ENCODE measurements around the gene ABCB7.
A peak's percentile ranks its signal among the peaks of the same experiment; 100 is the strongest.
"Not testable (repeated sequence)": the region's sequence is repeated elsewhere in the genome, so short reads cannot be mapped to it uniquely, and the experiment has no call there.

ABCB7 gene

DNA sequence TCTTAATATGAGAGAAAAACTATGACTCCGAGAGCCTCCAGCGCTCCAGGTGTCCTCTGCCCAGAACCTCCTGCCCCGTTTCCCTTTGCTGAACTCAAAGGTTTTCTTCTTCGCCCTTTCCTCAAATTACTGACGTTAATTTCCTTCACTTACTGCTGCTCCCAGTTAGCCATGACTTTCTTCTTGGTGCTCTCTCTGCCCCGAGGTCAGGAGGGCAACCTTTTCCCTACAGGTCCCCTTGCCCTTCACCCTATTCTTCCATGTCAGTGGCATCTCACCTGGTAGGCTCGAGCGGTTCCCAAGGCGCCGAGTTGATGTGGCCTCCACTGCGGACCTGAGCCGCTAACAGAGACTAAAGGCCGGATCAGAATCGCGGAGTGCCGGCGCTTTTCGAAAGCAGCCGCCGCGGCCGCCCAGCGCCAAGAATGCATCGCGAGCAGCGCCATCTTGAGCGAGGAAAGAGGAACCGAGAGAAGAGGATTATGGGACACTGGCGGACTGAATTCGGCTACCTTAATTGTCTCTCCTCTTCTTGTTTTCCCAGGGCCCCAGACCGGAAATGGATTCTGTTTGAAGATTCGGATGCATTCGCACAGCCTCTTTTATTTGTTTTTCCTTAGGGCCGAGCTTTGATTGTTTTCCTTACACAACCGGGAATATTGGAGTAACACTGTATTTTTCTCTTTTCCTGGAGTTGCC, at the start of gene ABCB7:
Gene ABCB7 (minus strand): TSS at position 457 of the 699 bp plus-strand sequence. CDS start 11 bp downstream, at position 446.
- DNase-seq (ENCODE audit: low spot score), result peak; percentile 62

DNA sequence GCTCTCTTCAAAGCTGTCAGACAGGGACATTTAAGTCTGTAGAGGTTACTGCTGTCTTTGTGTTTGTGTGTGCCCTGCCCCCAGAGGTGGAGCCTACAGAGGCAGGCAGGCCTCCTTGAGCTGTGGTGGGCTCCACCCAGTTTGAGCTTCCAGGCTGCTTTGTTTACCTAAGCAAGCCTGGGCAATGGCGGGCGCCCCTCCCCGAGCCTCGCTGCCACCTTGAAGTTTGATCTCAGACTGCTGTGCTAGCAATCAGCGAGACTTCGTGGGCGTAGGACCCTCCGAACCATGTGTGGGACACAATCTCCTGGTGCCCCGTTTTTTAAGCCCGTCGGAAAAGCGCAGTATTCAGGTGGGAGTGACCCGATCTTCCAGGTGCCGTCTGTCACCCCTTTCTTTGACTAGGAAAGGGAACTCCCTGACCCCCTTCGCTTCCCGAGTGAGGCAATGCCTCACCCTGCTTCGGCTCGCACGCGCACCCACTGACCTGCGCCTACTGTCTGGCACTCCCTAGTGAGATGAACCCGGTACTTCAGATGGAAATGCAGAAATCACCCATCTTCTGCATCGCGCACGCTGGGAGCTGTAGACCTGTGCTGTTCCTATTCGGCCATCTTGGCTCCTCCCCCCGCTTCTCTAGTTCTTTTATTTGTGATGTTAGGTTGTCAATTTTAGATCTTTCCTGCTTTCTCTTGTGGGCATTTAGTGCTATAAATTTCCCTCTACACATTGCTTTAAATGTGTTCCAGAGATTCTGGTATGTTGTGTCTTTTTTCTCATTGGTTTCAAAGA, 32.5 kb upstream of the ABCB7 start:
- not testable (repeated sequence) for DNase-seq (ENCODE audit: low spot score)

DNA sequence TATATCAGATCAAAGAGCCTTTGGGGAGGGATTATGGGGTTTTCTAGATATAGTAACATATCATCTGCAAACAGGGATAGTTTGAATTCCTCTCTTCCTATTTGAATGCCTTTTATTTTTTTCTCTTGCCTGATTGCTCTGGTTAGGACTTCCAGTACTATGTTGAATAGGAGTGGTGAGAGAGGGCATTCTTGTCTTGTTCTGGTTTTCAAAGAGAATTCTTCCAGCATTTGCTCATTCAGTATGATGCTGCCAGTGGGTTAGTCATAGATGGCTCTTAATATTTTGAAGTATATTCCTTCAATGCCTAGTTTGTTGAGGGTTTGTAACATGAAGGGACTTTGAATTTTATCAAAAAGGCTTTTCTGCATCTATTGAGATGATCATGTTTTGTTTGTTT, 25.6 kb upstream of the ABCB7 start:
- no peak for DNase-seq (ENCODE audit: low spot score)

DNA sequence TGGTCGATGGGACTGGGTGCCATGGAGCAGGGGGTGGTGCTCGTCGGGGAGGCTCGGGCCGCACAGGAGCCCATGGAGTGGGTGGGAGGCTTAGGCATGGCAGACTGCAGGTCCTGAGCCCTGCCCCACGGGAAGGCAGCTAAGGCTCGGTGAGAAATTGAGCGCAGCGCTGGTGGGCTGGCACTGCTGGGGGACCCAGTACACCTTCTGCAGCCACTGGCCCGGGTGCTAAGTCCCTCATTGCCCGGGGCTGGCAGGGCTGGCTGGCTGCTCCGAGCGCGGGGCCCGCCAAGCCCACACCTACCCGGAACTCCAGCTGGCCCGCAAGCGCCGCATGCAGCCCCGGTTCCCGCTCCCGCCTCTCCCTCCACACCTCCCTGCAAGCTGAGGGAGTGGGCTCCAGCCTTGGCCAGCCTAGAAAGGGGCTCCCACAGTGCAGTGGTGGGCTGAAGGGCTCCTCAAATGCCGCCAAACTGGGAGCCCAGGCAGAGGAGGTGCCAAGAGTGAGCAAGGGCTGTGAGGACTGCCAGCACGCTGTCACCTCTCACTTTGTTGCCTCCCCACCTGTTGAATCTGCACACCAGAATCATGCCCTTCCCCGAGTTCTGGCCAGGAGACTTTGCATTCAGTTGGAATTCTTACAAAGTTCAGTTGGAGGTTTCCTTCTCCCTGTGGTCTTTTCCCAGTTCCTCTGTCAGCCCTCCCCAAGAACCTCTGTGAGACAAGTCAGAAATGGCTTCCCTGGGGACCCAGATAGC, 23.6 kb upstream of the ABCB7 start:
- not testable (repeated sequence) for DNase-seq (ENCODE audit: low spot score)

DNA sequence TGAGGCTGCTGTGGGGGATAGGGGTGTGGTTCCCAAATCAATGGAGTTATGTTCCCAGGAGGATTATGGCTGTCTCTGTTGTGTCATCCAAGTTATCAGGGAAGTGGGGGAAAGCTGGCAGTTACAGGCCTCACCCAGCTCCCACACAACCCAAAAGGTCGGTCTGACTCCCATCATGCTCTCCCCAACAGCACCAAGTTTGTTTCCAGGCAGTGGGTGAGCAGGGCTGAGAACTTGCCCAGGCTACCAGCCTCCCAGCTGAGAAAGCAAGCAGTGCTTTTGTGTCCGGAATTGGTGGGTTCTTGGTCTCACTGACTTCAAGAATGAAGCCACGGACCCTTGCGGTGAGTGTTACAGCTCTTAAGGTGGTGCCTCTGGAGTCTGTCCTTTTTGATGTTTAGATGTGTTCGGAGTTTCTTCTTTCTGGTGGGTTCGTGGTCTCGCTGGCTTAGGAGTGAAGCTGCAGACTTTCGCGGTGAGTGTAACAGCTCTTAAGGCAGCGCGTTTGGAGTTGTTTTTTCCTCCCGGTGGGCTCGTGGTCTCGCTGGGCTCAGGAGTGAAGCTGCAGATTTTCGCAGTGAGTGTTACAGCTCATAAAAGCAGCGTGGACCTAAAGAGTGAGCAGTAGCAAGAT, 16.3 kb upstream of the ABCB7 start:
- not testable (repeated sequence) for DNase-seq (ENCODE audit: low spot score)

DNA sequence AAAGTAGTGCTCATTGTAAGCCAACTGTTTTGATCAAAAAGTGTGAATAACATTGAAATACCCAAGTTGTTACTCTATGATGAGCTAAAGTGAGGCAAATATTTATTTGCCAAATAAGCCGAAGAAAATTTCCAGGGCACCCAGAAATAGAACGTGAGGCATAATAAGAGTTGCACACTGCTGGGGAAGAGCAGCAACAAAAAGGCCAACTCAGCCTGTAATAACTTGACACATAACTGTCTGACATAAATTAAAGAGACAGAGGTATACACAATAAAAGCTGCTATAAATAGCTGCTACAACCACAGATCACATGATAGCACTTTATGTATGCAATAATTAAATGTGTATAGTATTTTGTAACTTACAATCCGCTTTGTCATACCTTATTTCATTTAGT, 2.0 kb upstream of the ABCB7 start:
- DNase-seq (ENCODE audit: low spot score), result no peak

DNA sequence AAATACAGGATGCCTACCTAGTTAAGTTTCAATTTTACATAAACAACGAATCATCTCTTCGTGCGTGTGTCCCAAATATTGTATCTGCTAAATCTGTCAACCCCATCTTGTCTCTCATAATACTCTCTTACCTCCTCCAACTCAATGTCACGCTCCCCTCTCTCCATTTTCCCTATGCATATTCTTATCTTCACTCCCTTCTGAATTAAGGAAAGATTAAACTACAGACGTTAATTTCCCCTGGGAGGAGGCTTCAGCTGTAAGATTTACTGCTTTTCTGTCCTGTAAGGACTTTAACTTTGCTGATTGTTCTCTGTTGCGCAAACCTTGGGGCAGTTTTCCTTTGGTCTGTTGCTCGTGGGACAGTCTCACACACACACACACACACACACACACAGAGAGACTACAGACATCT, 455 bp upstream of the ABCB7 start:
- DNase-seq (ENCODE audit: low spot score), result peak; percentile 16

DNA sequence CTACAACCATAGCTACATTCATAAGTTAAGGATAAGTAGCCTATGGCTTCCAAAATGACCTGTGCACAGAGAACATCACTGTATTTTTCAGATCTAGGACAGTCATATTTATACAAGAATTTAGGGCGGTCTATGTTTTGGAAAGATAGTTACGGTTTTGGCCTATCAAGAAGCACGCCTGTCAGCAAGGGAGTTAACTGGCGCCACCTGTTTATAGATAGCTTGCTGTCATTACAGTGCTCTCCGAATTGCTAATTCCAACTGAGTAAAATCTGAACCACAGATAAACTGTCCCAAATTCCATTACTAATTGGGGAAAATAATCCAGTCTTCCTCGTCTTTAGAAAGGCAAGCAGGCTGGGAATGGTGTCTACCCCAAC, 646 bp downstream of the ABCB7 start:
- DNase-seq (ENCODE audit: low spot score), result peak; percentile 5

DNA sequence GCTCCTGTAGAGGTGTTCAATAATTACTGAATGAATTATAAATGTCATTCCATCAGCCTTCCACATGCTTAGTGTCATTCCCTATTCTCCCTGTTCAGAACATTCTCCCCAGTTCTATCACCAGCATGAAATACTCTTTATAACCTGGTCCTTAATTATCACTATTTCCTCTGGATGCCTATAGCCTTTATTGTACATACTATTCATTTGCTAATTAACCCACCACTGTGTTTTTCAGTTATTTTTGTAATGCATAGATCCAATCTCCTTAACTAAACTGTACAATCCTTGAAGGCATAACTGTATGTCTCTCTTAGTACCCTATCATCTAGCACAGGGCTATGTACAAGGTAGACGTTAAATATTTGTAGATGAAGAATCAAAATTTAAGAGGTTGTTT, 1.2 kb downstream of the ABCB7 start:
- DNase-seq (ENCODE audit: low spot score), result no peak

DNA sequence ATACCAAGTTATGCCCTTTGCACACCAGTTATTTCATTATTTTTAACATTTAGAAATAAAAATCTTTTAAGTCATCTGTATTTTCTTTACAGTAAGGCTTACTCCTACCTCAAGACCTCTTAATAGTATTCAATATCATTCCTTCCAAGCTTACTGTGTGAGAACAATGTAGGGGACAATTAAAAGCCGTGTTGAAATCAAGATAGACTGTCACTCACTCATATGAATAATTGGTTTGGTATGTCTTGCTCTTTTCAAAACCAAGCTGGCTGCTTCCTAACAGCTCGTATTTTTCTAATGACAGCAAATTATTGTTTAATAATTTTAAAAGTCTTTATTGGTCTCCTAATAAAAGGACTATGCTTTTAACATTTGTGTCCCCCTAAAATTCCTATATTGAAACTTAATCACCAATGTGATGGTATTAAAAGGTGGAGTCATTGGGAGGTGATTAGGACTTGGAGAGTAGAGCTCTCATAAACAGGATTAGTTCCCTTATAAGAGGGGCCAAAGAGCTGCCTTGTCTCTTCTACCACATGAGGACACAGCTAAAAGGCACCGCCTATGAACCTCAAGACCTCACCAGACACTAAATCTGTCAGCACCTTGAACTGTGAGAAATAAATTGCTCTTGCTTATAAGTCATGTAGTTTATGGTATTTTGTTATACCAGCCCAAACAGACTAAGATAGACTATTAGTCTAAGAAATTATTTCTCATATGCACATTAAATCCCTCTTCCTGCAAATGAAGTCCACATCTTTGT, 4.1 kb downstream of the ABCB7 start:
- DNase-seq (ENCODE audit: low spot score), result no peak

DNA sequence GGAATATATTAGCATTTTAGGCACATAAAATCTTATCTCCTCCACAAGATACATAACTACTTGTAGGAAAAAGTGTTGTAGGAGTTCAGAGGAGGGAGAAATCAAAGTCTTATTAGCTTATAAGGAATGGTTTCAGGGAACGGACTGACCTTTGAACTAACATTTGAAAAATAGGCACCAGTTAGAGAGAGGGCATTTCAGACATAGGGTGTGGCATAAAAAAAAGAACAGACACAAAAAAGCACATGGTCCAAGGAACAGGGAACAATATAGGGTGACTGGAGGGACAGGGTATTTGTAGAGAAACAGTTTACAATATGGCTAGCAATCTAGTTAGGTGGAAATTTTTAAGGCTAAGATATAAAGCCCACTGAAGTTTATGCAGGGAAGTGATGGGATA, 6.4 kb downstream of the ABCB7 start:
- no peak for DNase-seq (ENCODE audit: low spot score)

DNA sequence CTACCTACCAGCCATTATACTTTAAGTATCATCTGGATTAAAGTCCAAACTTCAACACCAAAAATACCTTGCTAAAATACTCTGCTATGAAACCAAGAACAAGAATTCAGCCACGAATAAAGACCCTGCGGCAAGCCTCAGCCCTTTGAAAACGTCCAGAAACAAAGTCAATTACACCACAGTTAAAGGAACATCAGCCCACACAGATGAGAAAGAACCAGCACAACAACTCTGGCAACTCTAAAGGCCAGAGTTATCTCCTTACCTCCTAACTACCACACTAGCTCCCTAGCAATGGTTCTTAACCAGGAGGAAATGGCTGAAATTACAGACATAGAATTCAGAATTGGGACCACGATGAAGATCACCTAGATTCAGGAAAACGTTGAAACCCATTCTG, 23.4 kb downstream of the ABCB7 start:
- DNase-seq (ENCODE audit: low spot score), result no peak

DNA sequence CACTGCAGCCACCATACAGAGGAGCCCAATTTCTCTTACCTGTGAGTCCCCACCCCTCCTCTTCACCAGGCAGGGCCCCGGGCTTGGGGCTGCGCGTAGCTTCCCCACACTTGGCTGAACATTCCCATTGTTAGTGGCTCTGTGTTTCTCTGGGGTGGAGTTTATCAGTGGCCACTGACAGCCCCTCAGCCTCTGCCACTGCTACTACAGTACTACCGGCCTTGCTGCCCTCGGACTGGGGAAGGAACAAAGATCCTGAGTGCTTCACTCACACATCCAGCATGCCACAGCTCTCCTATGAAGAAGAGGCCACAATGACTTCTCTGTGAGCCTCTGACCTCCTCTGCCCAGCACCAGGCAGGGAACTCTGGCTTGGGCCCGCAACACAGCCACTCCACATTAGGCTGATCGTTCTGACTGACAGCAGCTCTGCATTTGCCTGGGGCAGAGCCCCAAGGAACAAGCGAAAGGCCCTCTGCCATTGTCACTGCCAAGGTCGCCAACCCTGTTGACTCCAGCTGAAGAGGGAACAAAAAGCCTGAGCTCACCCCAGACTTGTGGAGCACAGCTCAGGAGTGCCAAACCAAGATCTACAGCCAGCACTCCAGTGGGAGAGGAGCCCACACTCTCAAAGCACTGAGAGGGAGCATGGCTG, 24.0 kb downstream of the ABCB7 start:
- DNase-seq (ENCODE audit: low spot score), result no peak

DNA sequence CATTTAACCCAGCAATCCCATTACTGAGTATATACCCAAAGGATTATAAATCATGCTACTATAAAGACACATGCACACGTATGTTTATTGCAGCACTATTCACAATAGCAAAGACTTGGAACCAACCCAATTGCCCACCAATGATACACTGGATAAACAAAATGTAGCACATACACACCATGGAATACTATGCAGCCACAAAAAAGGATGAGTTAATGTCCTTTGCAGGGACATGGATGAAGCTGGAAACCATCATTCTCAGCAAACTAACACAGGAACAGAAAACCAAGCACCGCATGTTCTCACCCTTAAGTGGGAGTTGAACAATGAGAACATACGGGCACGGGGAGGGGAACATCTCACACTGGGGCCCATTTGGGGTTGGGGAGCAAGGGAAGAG, 27.0 kb downstream of the ABCB7 start:
- DNase-seq (ENCODE audit: low spot score), result not testable (repeated sequence)

DNA sequence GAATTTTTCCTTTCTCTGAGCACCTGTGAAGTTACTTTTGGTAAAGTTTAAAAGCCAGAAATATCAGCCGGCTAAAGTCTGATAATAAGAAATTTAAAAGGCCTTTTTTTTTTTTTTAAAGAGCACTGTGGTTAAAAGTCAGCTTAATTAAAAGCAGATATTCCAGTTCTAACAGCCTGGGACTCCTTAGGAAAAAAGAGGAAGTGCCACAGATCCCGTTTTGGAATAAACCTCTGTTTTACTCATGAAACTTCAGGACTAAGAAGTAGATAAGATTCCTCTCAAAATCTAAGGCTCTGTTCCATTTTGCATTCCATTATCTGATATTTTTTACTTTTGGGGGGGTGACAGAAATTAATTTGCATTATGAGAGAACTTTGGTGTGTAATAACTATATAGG, 37.8 kb downstream of the ABCB7 start:
- no peak for DNase-seq (ENCODE audit: low spot score)

DNA sequence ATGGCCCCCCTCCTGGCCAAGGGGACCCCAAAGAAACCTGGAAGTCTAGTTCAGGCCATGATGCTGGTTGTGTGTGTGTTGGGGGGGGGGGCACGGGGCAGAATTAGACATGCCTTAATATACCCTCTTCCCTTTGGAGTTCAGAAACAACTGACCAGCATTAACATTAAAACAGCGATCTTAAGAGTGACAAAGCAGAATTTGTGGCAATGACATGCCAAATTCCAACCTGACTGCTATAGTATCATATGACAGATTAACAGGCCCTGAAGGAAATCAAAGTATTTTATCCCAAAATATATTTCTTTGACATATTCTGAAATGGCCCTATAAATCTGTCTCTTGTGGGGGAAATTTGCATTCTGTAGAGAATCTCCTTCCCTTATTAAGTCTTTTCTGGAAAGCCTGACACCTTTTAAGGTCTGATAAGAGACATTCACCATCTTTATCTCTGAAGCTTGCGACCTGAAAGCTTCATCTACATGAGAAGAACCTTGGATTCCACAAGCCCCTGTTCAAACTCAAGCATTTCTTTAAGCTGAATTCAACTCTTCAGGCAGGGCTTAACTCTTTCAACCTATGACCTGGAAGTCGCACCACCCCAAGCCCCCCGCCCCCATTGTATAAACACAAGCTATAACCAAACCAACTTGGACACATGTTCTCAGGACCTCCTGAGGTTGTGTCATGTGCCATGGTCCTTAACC, 40.2 kb downstream of the ABCB7 start:
- no peak for DNase-seq (ENCODE audit: low spot score)

DNA sequence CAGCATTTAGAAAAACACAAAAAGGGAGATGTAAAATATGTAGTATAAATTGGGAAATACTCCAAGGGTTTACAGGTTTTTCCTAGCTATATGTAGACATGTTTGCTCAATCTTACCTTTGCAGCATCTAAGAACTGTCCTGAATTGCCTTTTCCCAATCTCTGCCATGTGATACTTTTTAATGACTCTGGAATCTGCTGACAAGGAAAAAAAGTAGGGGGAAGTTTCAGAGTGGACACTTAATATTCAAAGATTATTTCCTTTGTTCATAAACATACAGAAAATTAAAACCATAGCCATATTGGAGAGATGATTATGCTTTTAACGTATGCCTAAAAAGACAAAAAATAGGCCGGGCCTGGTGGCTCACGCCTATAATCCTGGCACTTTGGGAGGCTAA, 41.4 kb downstream of the ABCB7 start:
- no peak for DNase-seq (ENCODE audit: low spot score)

DNA sequence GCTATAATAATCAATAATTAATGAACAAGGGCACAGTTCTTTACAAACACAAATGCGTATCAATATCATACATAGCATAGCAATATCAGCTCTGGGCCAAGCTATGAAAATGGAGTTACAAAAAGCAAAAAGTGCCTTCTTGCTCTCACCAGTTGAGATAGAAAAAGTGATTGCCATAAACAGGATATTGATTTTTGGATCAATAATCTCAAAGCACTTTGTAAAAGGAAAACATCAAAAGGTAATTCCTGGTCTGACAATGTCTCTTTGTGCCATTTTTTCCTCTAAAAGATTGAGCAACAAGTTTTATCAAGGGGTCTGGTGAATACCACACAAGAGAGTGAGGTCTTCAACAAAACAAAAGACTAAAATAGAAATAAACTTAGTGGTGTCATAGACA, 42.4 kb downstream of the ABCB7 start:
- DNase-seq (ENCODE audit: low spot score), result no peak

DNA sequence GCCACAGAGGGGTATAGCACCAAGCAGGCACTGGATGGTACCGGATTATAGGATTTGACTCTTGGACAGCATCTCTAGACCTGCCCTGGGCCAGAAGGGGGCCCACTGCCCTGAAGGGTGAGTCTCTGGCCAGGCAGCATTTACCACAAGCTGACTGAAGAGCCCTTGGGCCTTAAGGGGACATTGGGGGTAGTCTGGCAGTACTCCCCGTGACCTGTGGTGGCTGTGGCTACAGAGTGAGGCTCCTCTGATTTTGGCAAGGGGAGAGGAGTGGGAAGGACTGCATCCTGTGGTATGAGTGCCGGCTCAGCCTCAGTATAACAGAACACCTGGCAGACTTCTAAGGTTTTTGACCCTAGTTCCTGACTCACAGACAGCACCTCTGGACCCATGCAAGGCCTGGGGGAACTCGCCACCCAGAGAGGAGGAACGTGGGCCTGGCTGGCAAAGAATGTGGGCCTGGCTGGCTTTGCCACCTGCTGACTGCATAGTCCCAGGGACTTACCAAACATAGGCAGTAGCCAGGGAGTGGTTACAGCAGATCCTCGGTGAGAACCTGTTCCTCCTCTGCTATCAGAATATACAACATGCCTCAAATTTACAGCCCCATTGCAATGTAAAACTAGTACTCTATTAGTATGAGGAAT, 48.1 kb downstream of the ABCB7 start:
- no peak for DNase-seq (ENCODE audit: low spot score)

DNA sequence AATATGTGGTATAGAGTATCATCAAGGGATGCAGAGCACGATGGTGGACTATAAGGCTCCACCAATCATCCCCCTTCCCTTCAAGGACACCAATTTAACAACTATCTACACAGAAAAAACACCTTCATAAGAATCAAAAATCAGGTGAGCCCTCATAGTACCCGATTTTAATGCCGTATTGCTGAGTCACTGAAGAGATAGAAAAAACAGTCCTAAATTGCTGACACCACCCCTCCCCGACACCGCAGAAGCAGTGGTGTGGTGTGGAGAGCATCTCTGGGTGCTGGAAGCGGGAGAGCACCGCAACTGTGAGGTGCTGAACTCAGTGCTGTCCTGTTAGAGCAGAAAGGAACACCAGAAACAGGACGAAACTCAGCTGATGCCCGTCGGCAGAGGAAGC, 49.3 kb downstream of the ABCB7 start:
- DNase-seq (ENCODE audit: low spot score), result no peak
